ENCODE data around the gene CDC42BPG.

Gene CDC42BPG

GRCh38 chr11:64810271-64810890 lies 34.1 kb downstream of the CDC42BPG start, which contains the start of gene MEN1:
Gene MEN1 (minus strand): TSS chr11:64810551. CDS start chr11:64810109, 442 bp downstream.
- peaks cover 6% of the 10 kb centered on the region for H3K4me1 ChIP-seq (ENCODE audit: low read length)
- H2AFZ ChIP-seq (ENCODE audit: low read length): peak within 1 kb of the TSS; percentile 96
- H3K9me3 ChIP-seq (replicated peaks; ENCODE audit: insufficient read depth, low read length): no peaks in the 10 kb centered on the region
- peak within 1 kb of the TSS; percentile 24; the same call in 1 of the 2 replicates for H3K27ac ChIP-seq (ENCODE audit: low read length)
- TF ChIP-seq EZH2 (optimal IDR thresholded peaks at IDR 0.05; ENCODE audit: low read depth, low read length): no peak
- TF ChIP-seq, protein P1, sequence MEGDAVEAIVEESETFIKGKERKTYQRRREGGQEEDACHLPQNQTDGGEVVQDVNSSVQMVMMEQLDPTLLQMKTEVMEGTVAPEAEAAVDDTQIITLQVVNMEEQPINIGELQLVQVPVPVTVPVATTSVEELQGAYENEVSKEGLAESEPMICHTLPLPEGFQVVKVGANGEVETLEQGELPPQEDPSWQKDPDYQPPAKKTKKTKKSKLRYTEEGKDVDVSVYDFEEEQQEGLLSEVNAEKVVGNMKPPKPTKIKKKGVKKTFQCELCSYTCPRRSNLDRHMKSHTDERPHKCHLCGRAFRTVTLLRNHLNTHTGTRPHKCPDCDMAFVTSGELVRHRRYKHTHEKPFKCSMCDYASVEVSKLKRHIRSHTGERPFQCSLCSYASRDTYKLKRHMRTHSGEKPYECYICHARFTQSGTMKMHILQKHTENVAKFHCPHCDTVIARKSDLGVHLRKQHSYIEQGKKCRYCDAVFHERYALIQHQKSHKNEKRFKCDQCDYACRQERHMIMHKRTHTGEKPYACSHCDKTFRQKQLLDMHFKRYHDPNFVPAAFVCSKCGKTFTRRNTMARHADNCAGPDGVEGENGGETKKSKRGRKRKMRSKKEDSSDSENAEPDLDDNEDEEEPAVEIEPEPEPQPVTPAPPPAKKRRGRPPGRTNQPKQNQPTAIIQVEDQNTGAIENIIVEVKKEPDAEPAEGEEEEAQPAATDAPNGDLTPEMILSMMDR (IDR thresholded peaks at IDR 0.05; ENCODE audit: low read length): no peak
- no peak for TF ChIP-seq EZH2phosphoT487 (IDR thresholded peaks at IDR 0.05; ENCODE audit: low read length)
- DNase-seq: peak; percentile 90
- no peaks in the 10 kb centered on the region for H4K20me1 ChIP-seq (ENCODE audit: insufficient read depth, low read length)
- peak within 1 kb of the TSS; percentile 74 for H3K4me3 ChIP-seq (ENCODE audit: low read length)
- no peaks in the 10 kb centered on the region for H3K36me3 ChIP-seq (replicated peaks; ENCODE audit: insufficient read depth, low read length)
- no peaks in the 10 kb centered on the region for H3K27me3 ChIP-seq (replicated peaks; ENCODE audit: insufficient read depth, low read length)
- peak within 1 kb of the TSS; percentile 83 for H3K4me2 ChIP-seq (ENCODE audit: low read depth, low read length)
- peaks cover 5% of the 10 kb centered on the region for H3K79me2 ChIP-seq (ENCODE audit: low read length)
- H3F3A ChIP-seq (ENCODE audit: insufficient read depth, low read length): 0 out of 2 replicates have a peak, but pooled peaks cover 3% of the 10 kb centered on the region
- no peaks in the 10 kb centered on the region for H3K9me2 ChIP-seq (replicated peaks; ENCODE audit: insufficient read depth, low read length)
- H3K9ac ChIP-seq (ENCODE audit: low read length): peak within 1 kb of the TSS; percentile 70

DNA sequence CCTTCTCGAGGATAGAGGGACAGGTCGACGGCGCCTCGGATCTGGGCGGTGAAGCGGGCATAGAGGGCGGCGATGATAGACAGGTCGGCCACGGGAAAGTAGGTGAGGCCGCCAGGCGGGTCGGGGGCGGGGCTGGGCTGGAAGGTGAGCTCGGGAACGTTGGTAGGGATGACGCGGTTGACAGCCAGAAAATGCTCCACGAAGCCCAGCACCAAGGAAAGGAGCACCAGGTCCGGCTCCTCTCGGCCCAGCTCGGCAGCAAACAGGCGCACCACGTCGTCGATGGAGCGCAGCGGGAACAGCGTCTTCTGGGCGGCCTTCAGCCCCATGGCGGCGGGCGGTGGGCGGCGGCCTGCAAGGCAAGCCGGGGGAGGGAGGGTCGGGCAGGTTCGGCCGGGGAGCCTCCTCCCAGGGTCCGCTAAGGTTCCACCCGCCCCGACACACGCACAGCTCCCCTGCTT lies 34.6 kb downstream of the CDC42BPG start:
- Histone ChIP-seq H3K9me3 (replicated peaks; ENCODE audit: insufficient read depth, low read length) (no peaks in the 10 kb centered on the region), H3K9me2 (replicated peaks; ENCODE audit: insufficient read depth, low read length) (no peaks in the 10 kb centered on the region), H3K9ac (ENCODE audit: low read length) (peak overlapping the region; percentile 70), H2AFZ (ENCODE audit: low read length) (peak overlapping the region; percentile 96), H4K20me1 (ENCODE audit: insufficient read depth, low read length) (no peaks in the 10 kb centered on the region), H3K79me2 (ENCODE audit: low read length) (peaks cover 5% of the 10 kb centered on the region), H3F3A (ENCODE audit: insufficient read depth, low read length) (0 out of 2 replicates have a peak, but pooled peaks cover 3% of the 10 kb centered on the region), H3K4me3 (ENCODE audit: low read length) (peak overlapping the region; percentile 74), H3K4me2 (ENCODE audit: low read depth, low read length) (peak overlapping the region; percentile 83), H3K27ac (ENCODE audit: low read length) (no peak overlapping the region), H3K4me1 (ENCODE audit: low read length) (peaks cover 6% of the 10 kb centered on the region), H3K36me3 (replicated peaks; ENCODE audit: insufficient read depth, low read length) (no peaks in the 10 kb centered on the region), H3K27me3 (replicated peaks; ENCODE audit: insufficient read depth, low read length) (no peaks in the 10 kb centered on the region)
- TF ChIP-seq, protein P1 (IDR thresholded peaks at IDR 0.05; ENCODE audit: low read length): no peak
- no peak for TF ChIP-seq EZH2 (optimal IDR thresholded peaks at IDR 0.05; ENCODE audit: low read depth, low read length)
- TF ChIP-seq EZH2phosphoT487 (IDR thresholded peaks at IDR 0.05; ENCODE audit: low read length): no peak
- DNase-seq: peak; percentile 12

GRCh38 chr11:64805481-64805880 lies 39.0 kb downstream of the CDC42BPG start:
- peaks cover 5% of the 10 kb centered on the region for H3K79me2 ChIP-seq (ENCODE audit: low read length)
- H3K27me3 ChIP-seq (replicated peaks; ENCODE audit: insufficient read depth, low read length): no peaks in the 10 kb centered on the region
- H3K4me2 ChIP-seq (ENCODE audit: low read depth, low read length): no peak overlapping the region
- no peak overlapping the region for H3K27ac ChIP-seq (ENCODE audit: low read length)
- H3K36me3 ChIP-seq (replicated peaks; ENCODE audit: insufficient read depth, low read length): no peaks in the 10 kb centered on the region
- DNase-seq: no peak
- H3K9ac ChIP-seq (ENCODE audit: low read length): no peak overlapping the region
- no peak overlapping the region for H3K4me3 ChIP-seq (ENCODE audit: low read length)
- H3K9me2 ChIP-seq (replicated peaks; ENCODE audit: insufficient read depth, low read length): no peaks in the 10 kb centered on the region
- TF ChIP-seq EZH2 (optimal IDR thresholded peaks at IDR 0.05; ENCODE audit: low read depth, low read length) (no peak), EZH2phosphoT487 (IDR thresholded peaks at IDR 0.05; ENCODE audit: low read length) (no peak)
- TF ChIP-seq, protein P1 (IDR thresholded peaks at IDR 0.05; ENCODE audit: low read length): no peak
- no peak overlapping the region for H2AFZ ChIP-seq (ENCODE audit: low read length)
- no peaks in the 10 kb centered on the region for H3K9me3 ChIP-seq (replicated peaks; ENCODE audit: insufficient read depth, low read length)
- peaks cover 12% of the 10 kb centered on the region for H3K4me1 ChIP-seq (ENCODE audit: low read length)
- H3F3A ChIP-seq (ENCODE audit: insufficient read depth, low read length): peaks cover 6% of the 10 kb centered on the region; the same call in 1 of the 2 replicates
- H4K20me1 ChIP-seq (ENCODE audit: insufficient read depth, low read length): no peaks in the 10 kb centered on the region
